Measurements from ENCODE around the gene MIF. TPM values are rescaled to one million over a fixed set of nuclear protein-coding genes. Genes with fewer than 3 reads are reported as not detected.
A peak's percentile ranks its signal among the peaks of the same experiment; 100 is the strongest.

The MIF gene
- total RNA-seq, 2 experiments from 2014 or later, result 213 to 226 TPM

GRCh38 chr22:23911318-23911980, 17.3 kb downstream of the MIF start:
- H3K27me3 ChIP-seq (ENCODE audit: control insufficient read depth in 1 of 2, insufficient read depth in 2 of 2, low read length in 2 of 2), result no peaks in the 10 kb centered on the region
- Mint-ChIP-seq H3K9me3 (no peaks in the 10 kb centered on the region), H3K27ac (no peak overlapping the region), H3K4me3 (no peak overlapping the region), H3K36me3 (ENCODE audit: low read depth) (no peaks in the 10 kb centered on the region), H3K4me1 (ENCODE audit: low read depth) (peaks cover 17% of the 10 kb centered on the region), H3K27me3 (no peaks in the 10 kb centered on the region)
- TF ChIP-seq, protein P1, sequence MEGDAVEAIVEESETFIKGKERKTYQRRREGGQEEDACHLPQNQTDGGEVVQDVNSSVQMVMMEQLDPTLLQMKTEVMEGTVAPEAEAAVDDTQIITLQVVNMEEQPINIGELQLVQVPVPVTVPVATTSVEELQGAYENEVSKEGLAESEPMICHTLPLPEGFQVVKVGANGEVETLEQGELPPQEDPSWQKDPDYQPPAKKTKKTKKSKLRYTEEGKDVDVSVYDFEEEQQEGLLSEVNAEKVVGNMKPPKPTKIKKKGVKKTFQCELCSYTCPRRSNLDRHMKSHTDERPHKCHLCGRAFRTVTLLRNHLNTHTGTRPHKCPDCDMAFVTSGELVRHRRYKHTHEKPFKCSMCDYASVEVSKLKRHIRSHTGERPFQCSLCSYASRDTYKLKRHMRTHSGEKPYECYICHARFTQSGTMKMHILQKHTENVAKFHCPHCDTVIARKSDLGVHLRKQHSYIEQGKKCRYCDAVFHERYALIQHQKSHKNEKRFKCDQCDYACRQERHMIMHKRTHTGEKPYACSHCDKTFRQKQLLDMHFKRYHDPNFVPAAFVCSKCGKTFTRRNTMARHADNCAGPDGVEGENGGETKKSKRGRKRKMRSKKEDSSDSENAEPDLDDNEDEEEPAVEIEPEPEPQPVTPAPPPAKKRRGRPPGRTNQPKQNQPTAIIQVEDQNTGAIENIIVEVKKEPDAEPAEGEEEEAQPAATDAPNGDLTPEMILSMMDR (IDR thresholded peaks at IDR 0.05), result no peak
- peaks cover 11% of the 10 kb centered on the region for H3K4me1 ChIP-seq (ENCODE audit: insufficient read depth, low read length)
- ATAC-seq (ENCODE audit: poor library complexity), result no peak
- intact Hi-C loops (cut with DNase I, micrococcal nuclease), result loop anchor here in 1 of 2 experiments (5.0 to 10.0 kb wide), 6 partner anchors 194 to 893 kb away; partner anchors contain the start of genes GNAZ, GUCD1, SGSM1 and SNRPD3
- no peak overlapping the region for H3K4me3 ChIP-seq (ENCODE audit: low read length)
- H3K27ac ChIP-seq (ENCODE audit: low read depth in 1 of 2, low read length in 2 of 2), result no peak overlapping the region
- POLR2A ChIA-PET, result interaction anchor here (0.7 to 0.9 kb wide), 2 partner anchors 17 to 1726 kb away, joined by 3 to 4 read pairs; partner anchors contain the start of gene MIF
- no peaks in the 10 kb centered on the region for H3K9me3 ChIP-seq (ENCODE audit: control insufficient read depth in 1 of 2, insufficient read depth in 1 of 2, low read length in 2 of 2)
- no peaks in the 10 kb centered on the region for H3K36me3 ChIP-seq (ENCODE audit: insufficient read depth, low read length)
- CTCF ChIA-PET, result interaction anchor here (0.6 to 1.2 kb wide), 2 partner anchors 54 to 62 kb away, joined by 3 read pairs; partner anchors contain the start of gene SLC2A11
- no peak for DNase-seq

DNA sequence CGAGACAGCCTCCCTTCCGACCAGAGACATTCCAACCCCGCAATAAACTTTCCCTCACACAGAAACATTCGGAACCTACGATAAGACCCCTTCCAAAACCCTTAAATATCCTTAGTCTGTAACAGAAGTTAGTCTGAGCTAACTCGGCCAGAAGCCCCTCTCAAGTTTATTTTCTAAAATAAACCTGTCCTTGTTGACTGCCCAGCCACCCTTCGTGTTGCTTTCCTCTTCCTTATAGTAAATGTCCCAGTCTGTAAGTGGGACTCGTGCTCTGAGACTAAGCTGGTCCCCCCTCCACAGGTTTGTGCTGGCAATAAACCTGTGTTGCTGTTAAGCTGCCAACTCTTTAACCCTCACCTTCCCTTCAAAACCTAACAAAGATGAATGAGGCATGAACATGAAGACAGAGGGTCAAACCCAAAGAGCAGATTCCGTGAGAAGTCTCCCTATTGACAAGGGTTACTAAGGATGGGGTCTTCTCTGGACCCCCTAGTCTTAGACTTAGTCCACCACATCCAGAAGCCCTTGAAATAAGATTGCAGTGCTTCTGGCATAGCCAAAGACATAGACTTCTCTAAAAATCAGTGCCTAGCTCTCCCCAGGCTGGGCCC, 18.2 kb downstream of the MIF start:
- TF ChIP-seq, protein P1 (IDR thresholded peaks at IDR 0.05), result no peak
- no peaks in the 10 kb centered on the region for H3K27me3 Mint-ChIP-seq
- H3K36me3 Mint-ChIP-seq (ENCODE audit: low read depth), result no peaks in the 10 kb centered on the region
- H3K4me1 Mint-ChIP-seq (ENCODE audit: low read depth), result peaks cover 17% of the 10 kb centered on the region
- intact Hi-C loops (cut with DNase I, micrococcal nuclease), result loop anchor here in 1 of 2 experiments (5.0 to 10.0 kb wide), 6 partner anchors 195 to 892 kb away; partner anchors contain the start of genes GNAZ, GUCD1, SGSM1 and SNRPD3
- no peak overlapping the region for H3K4me3 ChIP-seq (ENCODE audit: low read length)
- peaks cover 11% of the 10 kb centered on the region for H3K4me1 ChIP-seq (ENCODE audit: insufficient read depth, low read length)
- H3K36me3 ChIP-seq (ENCODE audit: insufficient read depth, low read length), result no peaks in the 10 kb centered on the region
- peak overlapping the region; percentile 49 for H3K4me3 Mint-ChIP-seq
- no peak overlapping the region for H3K27ac Mint-ChIP-seq
- H3K27me3 ChIP-seq (ENCODE audit: control insufficient read depth in 1 of 2, insufficient read depth in 2 of 2, low read length in 2 of 2), result no peaks in the 10 kb centered on the region
- H3K27ac ChIP-seq (ENCODE audit: low read depth in 1 of 2, low read length in 2 of 2), result no peak overlapping the region
- POLR2A ChIA-PET, result interaction anchor here (0.7 to 2.6 kb wide), 4 partner anchors 19 to 1727 kb away, joined by 3 to 89 read pairs (median 11); partner anchors contain the start of genes MIF and SLC2A11
- CTCF ChIA-PET, result interaction anchor here (1.6 kb wide), 1 partner anchor 18 kb away, joined by 13 read pairs; the partner anchor contains the start of gene MIF
- ATAC-seq (ENCODE audit: poor library complexity) (no peak), DNase-seq (no peak)
- H3K9me3 ChIP-seq (ENCODE audit: control insufficient read depth in 1 of 2, insufficient read depth in 1 of 2, low read length in 2 of 2), result no peaks in the 10 kb centered on the region
- no peaks in the 10 kb centered on the region for H3K9me3 Mint-ChIP-seq

DNA sequence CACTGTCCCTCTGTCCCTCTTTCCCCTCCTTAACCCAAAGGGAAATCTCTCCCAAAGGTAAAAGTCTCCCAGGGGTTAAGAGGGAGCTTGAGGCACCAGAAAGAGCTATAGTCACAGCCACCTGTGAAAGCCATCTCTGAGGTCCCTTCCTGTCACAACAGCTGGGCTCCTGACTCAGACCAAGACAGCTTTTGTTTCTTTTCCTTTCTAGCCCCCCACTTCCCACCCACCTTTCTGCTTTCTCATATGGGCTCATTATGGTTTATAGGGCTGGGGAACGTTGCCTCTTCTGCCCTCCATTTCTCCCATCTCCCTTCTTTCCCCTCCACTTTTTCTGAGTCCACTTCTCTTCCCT, 19.1 kb downstream of the MIF start:
- POLR2A ChIA-PET, result interaction anchor here (0.6 to 2.6 kb wide), 13 partner anchors 10 to 642 kb away, joined by 3 to 89 read pairs (median 4); partner anchors contain the start of genes CABIN1, GUCD1, MIF and SLC2A11
- no peaks in the 10 kb centered on the region for H3K9me3 ChIP-seq (ENCODE audit: control insufficient read depth in 1 of 2, insufficient read depth in 1 of 2, low read length in 2 of 2)
- H3K9me3 Mint-ChIP-seq, result no peaks in the 10 kb centered on the region
- H3K27me3 Mint-ChIP-seq, result no peaks in the 10 kb centered on the region
- peak overlapping the region; percentile 85 for H3K27ac Mint-ChIP-seq
- CTCF ChIA-PET, result interaction anchor here (1.6 kb wide), 1 partner anchor 19 kb away, joined by 13 read pairs; the partner anchor contains the start of gene MIF
- H3K4me3 Mint-ChIP-seq, result peak overlapping the region; percentile 88
- peaks cover 11% of the 10 kb centered on the region for H3K4me1 ChIP-seq (ENCODE audit: insufficient read depth, low read length)
- H3K27ac ChIP-seq (ENCODE audit: low read depth in 1 of 2, low read length in 2 of 2), result peak overlapping the region; percentile 81 to 89
- peak overlapping the region; percentile 85 for H3K4me3 ChIP-seq (ENCODE audit: low read length)
- peaks cover 17% of the 10 kb centered on the region for H3K4me1 Mint-ChIP-seq (ENCODE audit: low read depth)
- no peaks in the 10 kb centered on the region for H3K27me3 ChIP-seq (ENCODE audit: control insufficient read depth in 1 of 2, insufficient read depth in 2 of 2, low read length in 2 of 2)
- TF ChIP-seq, protein P1 (IDR thresholded peaks at IDR 0.05), result no peak
- intact Hi-C loops (cut with DNase I, micrococcal nuclease), result loop anchor here in 1 of 2 experiments (5.0 to 10.0 kb wide), 6 partner anchors 196 to 892 kb away; partner anchors contain the start of genes GNAZ, GUCD1, SGSM1 and SNRPD3
- ATAC-seq (ENCODE audit: poor library complexity) (no peak), DNase-seq (no peak)
- no peaks in the 10 kb centered on the region for H3K36me3 Mint-ChIP-seq (ENCODE audit: low read depth)
- no peaks in the 10 kb centered on the region for H3K36me3 ChIP-seq (ENCODE audit: insufficient read depth, low read length)
